Retinal pigment epithelial cell (primary cell): Measurements from ENCODE around the gene SLC6A19.

ENCODE experiments used
- DNase-seq: peaks from one replicate; pipeline ENCODE4 v3.0.0-alpha.2; 2010; ENCODE audit warnings: low read depth
- H3K4me3 ChIP-seq: 2 replicates; pipeline ENCODE4 v1.5.1; 2011; ENCODE audit warnings: mild to moderate bottlenecking, low read length, control low read depth, moderate library complexity
- CTCF ChIP-seq: conservative IDR thresholded peaks from 2 replicates; pipeline ENCODE4 v1.5.1; 2011; ENCODE audit warnings: low read depth, low read length, control low read depth, inconsistent platforms

SLC6A19 gene

GRCh38 chr5:1245905-1246576 is 44.6 kb downstream of the SLC6A19 start:
- no peak overlapping the region for H3K4me3 ChIP-seq
- no peak for TF ChIP-seq CTCF
- DNase-seq: no peak

GRCh38 chr5:1246711-1247431 is 45.5 kb downstream of the SLC6A19 start:
- no peak for TF ChIP-seq CTCF
- DNase-seq: peak; percentile 2
- no peak overlapping the region for H3K4me3 ChIP-seq

- H3K4me3 ChIP-seq: no peak overlapping the region
- no peak for DNase-seq
- no peak for TF ChIP-seq CTCF
These were observed 46.4 kb downstream of the SLC6A19 start for GRCh38 chr5:1247811-1248210.

GRCh38 chr5:1249366-1250280 is 48.2 kb downstream of the SLC6A19 start:
- no peak for DNase-seq
- H3K4me3 ChIP-seq: no peak overlapping the region
- no peak for TF ChIP-seq CTCF

GRCh38 chr5:1251678-1252580 is 50.5 kb downstream of the SLC6A19 start:
- no peak overlapping the region for H3K4me3 ChIP-seq
- no peak for TF ChIP-seq CTCF
- DNase-seq: no peak

GRCh38 chr5:1252681-1253080 is 51.3 kb downstream of the SLC6A19 start:
- H3K4me3 ChIP-seq: no peak overlapping the region
- DNase-seq: no peak
- no peak for TF ChIP-seq CTCF
